ENCODE data around the gene CCDC182.
A peak's percentile ranks its signal among the peaks of the same experiment; 100 is the strongest.

Gene CCDC182

GRCh38 chr17:57726213-57726790 is 18.8 kb downstream of the CCDC182 start:
- no peak for DNase-seq

GRCh38 chr17:57724729-57725125 is 20.4 kb downstream of the CCDC182 start:
- DNase-seq, result no peak

- peak in 1 of 2 donors; percentile 33 for DNase-seq
Observed at GRCh38 chr17:57724026-57724728, 20.9 kb downstream of the CCDC182 start.

GRCh38 chr17:57723427-57724025 is 21.6 kb downstream of the CCDC182 start:
- no peak for DNase-seq

- DNase-seq, result no peak
Observed at GRCh38 chr17:57722704-57723043, 22.4 kb downstream of the CCDC182 start.

- DNase-seq, result no peak
Observed at GRCh38 chr17:57721967-57722703, 23.0 kb downstream of the CCDC182 start.

- no peak for DNase-seq
Observed at GRCh38 chr17:57720386-57721035, 24.6 kb downstream of the CCDC182 start.

- DNase-seq, result no peak
Observed at GRCh38 chr17:57718878-57719277, 26.2 kb downstream of the CCDC182 start.

- DNase-seq, result no peak
Observed at GRCh38 chr17:57715981-57716380, 29.1 kb downstream of the CCDC182 start.

- DNase-seq, result no peak
Observed at GRCh38 chr17:57714665-57715180, 30.4 kb downstream of the CCDC182 start.

- no peak for DNase-seq
Observed at GRCh38 chr17:57713140-57713539, 32.0 kb downstream of the CCDC182 start.

GRCh38 chr17:57708410-57708809 is 36.7 kb downstream of the CCDC182 start:
- DNase-seq, result no peak

GRCh38 chr17:57707892-57708291 is 37.2 kb downstream of the CCDC182 start:
- DNase-seq, result no peak

GRCh38 chr17:57706761-57707160 is 38.3 kb downstream of the CCDC182 start:
- DNase-seq, result no peak

GRCh38 chr17:57705921-57706695 is 39.0 kb downstream of the CCDC182 start:
- DNase-seq, result no peak

GRCh38 chr17:57704448-57704847 is 40.7 kb downstream of the CCDC182 start:
- DNase-seq, result no peak

- DNase-seq, result no peak
Observed at GRCh38 chr17:57703273-57703672, 41.8 kb downstream of the CCDC182 start.

- no peak for DNase-seq
Observed at GRCh38 chr17:57701124-57701523, 44.0 kb downstream of the CCDC182 start.

- no peak for DNase-seq
Observed at GRCh38 chr17:57699751-57700219, 45.3 kb downstream of the CCDC182 start.

- DNase-seq, result no peak
Observed at GRCh38 chr17:57697891-57698711, 47.0 kb downstream of the CCDC182 start.

GRCh38 chr17:57697197-57697596 is 47.9 kb downstream of the CCDC182 start:
- DNase-seq, result no peak
